Measurements from ENCODE around the gene ABCA1. TPM values are rescaled to one million over a fixed set of nuclear protein-coding genes. Genes with fewer than 3 reads are reported as not detected.

The ABCA1 gene
- total RNA-seq, 1 donor from 2014 or later = 1.3 TPM

Other genes with a start within 250 kb of the ABCA1 start
- gene OR13D1, start 233.6 kb downstream of the ABCA1 start, total RNA-seq = not detected in 2 replicates
- gene NIPSNAP3A, start 180.5 kb downstream of the ABCA1 start, total RNA-seq = 8.3 and 9.2 TPM in 2 replicates
- 0.36 and 0.47 TPM in 2 replicates for gene NIPSNAP3B, start 164.0 kb downstream of the ABCA1 start, total RNA-seq